Measurements from ENCODE around the gene ARHGDIB.

ARHGDIB gene

GRCh38 chr12:14961466-14962152 is at the start of gene ARHGDIB:
Gene ARHGDIB (minus strand): TSS chr12:14961601. CDS start chr12:14950712, 10,889 bp downstream.
- DNase-seq: peak; percentile 58 to 72 (median 69)

DNA sequence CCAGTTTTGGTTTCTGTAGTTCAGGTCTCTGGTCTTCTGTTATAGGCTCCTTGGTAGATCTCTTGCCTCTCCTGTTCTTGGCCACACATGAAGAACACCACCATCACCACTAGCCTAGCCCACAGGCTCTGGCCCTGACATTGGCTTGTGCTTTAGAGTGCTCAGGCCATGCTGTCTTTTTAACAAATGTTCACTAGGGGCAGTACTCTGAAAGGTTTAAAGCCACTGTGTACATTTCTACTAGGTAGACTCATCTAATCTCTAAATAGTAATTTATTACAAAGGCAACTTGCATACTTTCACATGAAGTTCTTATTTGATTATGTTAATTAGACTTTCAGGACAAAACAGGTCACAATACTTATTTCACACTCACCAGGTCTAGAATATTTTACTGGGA is 49.8 kb upstream of the ARHGDIB start:
- no peak for DNase-seq

- DNase-seq: no peak
Measured at GRCh38 chr12:15007551-15007950, 46.1 kb upstream of the ARHGDIB start.

DNA sequence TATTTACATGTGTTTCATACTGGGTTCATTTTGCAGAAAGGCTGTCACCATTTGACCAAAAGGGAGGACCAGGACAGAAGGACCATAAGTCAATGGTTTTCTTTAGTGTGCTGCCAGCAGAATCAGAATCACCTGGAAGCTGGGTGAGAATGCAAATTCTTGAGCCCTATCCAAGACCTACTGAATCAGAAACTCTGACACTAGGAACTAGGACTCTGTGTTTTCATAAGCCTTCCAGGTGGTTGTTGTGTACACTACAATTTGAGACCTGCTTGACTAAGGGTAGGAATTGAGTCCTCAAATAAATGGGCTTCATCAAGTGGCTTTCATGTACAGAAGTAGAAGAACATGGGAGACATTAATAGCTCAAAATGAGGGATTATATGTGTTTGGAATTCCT is 43.7 kb upstream of the ARHGDIB start:
- no peak for DNase-seq

- no peak for DNase-seq
Measured at GRCh38 chr12:15004421-15004820, 43.0 kb upstream of the ARHGDIB start.

GRCh38 chr12:15001733-15002382 is 40.5 kb upstream of the ARHGDIB start:
- no peak for DNase-seq

GRCh38 chr12:15000575-15000974 is 39.2 kb upstream of the ARHGDIB start:
- DNase-seq: no peak

GRCh38 chr12:14999695-15000365 is 38.4 kb upstream of the ARHGDIB start:
- DNase-seq: no peak

GRCh38 chr12:14999021-14999694 is 37.8 kb upstream of the ARHGDIB start:
- no peak for DNase-seq

- DNase-seq: no peak
Measured at GRCh38 chr12:14997998-14998397, 36.6 kb upstream of the ARHGDIB start.

DNA sequence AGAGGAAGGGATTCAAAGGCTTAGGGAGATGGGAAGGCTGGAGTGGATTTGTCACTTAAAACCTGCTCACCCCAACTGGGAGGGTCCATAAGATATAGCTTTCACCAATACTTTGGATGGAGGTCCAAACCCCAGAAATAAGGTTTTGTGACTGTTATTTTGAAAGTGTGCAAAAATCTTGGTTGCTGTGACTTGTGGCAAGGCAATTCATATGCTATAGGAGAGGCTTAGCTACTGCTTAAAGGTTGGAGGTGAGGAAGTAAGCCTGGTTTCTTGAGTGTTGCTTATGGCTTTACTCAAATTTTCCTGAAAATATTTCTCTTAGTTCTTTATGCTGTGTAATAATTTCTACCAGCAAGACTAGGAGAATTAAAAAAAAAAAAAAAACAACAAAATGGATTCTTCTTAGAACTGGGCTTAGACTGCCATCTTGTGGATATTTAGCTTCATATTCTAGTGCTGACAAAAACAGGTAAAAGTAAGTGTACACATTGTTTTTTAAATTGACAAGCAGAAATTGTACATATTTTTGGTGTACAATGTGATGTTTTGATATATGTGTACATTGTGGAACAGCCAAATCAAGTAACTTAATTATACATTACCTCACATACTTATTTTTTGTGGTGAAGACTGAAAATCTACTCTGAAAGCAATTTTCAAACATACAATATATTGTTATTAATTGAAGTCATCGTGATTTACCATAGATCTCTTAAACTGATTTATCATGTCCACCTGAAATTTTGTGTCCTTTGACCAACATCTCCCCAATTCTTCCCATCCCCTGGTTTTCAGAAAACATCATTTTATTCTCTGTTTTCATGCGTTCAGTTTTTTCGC is 34.4 kb upstream of the ARHGDIB start:
- peak; percentile 47 to 87 (median 84) for DNase-seq

DNA sequence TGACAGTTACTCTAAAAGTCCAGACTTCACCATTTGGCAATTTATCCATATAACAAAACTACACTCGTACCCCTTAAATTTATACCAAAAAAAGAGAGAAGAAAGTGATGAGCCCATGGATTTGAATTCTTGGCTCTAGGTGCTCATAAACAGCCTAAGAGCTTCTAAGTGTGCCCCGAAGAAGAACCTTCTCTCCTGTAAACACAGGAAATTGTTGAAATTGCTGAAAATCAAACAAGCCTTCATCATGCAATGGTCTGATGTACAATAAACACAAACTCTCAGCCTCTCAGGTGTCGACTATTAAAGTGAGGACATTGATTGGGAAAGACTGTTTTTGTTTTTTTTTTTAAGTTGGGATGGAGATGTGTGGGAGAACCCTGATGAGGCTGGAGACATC is 33.2 kb upstream of the ARHGDIB start:
- no peak for DNase-seq

GRCh38 chr12:14993537-14994266 is 32.3 kb upstream of the ARHGDIB start:
- DNase-seq: peak; percentile 58 to 76 (median 65)

DNA sequence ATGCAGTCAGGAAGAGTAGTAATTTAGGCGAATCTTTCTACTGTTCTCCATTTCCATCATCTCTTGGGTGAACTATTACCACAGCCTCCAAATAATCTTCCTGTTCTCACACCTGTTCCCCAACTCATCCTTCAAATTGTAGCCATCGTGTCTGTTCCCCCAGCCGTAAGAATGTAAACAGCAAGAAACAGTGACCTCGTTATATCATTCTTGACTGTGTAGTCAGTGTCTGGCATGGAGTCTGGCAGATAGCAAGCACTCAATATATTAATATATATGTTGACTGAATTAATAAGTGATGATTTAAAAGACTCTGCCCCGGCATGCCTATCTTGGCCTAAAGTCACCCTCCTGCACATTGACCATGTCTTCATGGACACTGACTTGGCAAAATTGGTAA is 31.7 kb upstream of the ARHGDIB start:
- DNase-seq: no peak

- no peak for DNase-seq
Measured at GRCh38 chr12:14992673-14993072, 31.3 kb upstream of the ARHGDIB start.

GRCh38 chr12:14991069-14991468 is 29.7 kb upstream of the ARHGDIB start:
- no peak for DNase-seq

DNA sequence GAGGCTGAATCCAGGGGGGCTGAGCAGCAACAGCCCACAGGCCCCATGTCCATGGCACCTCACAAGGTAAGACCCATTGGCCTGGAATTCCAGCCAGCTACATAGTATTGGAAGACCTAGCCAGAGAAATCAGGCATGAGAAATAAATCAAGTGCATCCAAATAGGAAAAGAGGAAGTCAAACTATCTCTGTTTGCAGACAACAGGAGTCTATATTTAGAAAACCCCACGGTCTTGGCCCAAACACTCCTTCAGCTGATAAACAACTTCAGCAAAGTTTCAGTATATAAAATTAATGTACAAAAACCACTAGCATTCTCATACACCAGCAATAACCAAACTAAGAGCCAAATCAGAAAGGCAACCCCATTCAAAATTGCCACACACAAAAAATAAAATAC is 28.4 kb upstream of the ARHGDIB start:
- DNase-seq: peak in 1 of 3 donors; percentile 33

DNA sequence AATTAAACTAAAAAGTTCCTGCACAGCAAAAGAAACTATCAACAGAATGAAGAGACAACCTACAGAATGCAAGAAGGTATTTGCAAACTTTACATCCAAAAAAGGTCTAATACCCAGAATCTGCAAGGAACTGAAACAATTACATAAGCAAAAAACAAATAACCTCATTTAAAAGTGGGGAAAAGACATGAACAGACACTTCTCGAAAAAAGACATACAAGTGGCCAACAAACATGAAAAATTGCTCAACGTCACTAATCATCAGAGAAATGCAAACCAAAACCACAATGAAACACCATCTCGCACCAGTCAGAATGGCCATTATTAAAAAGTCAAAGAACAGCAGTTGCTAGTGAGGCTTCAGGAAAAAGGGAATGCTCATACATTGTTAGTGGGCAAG is 26.6 kb upstream of the ARHGDIB start:
- peak; percentile 57 to 81 (median 77) for DNase-seq

DNA sequence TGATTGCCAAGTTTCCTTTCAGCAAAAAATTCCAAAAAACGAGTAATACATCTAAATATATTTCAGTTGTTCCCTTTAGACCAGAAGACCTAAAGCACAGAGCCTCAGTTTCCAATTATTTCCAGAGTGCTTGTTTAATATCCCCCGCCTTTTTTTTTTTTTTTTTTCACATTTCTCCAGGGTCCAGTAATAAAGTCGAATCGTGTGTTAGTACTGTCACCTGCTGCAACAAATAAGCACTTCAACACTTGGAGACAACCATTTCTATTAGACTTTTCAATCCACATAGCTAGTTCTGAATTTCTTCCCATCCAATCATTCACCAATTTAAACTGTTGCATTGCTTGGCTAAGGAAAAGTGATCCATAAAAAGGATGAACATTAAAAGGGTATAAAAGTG is 25.0 kb upstream of the ARHGDIB start:
- peak in 1 of 3 donors; percentile 43 for DNase-seq

DNA sequence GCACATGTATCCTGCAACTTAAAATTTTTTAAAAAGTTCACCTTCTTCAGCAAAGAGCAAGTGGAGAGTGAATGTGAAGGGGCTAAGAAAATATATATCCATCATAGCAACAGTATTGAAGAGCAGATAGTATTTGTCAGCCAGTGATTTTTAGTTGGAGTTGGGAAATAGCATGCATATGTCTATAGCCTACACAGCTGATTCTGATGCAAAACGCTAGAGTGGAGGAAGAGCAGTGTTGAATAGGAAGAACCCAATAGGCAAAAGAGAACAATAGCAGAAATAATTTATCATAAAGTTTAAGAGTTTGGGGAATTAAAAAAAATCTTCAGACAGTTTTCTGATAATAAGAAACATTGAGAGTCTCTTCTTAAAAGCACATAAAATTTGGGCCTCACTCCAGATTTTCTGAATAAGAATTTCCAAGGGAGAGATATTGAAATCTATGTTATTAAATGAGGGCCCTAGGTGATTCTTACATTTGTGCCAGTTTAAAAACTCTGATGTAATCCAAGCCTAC is 23.4 kb upstream of the ARHGDIB start:
- DNase-seq: peak in 2 of 3 donors; percentile 32 to 40

DNA sequence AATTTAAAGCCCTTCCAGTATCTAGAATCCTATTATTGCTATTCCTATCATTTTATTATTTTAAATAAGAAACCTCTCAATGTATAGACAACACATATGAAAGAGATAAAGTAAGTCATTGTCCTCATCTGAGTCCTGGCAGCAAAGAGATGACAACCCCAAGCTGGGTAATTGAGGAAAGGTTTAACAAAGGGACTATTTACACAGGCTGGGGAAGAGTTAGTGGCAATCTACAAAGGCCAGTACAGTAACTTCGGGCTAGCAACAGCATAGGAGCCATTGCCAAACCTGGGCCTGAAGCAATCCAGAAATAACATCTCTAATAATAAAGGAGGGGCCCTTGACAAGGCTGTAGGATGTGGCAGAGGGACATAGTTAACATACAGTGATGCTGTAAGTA is 22.6 kb upstream of the ARHGDIB start:
- no peak for DNase-seq
